ENCODE measurements around the gene GID8.

Gene GID8

GRCh38 chr20:62991196-62991807, 53.4 kb downstream of the GID8 start:
- no peak for DNase-seq

GRCh38 chr20:62991863-62992262, 53.9 kb downstream of the GID8 start:
- DNase-seq: no peak

GRCh38 chr20:62993856-62994494, 56.0 kb downstream of the GID8 start:
- DNase-seq: no peak

- DNase-seq: no peak
Measured at GRCh38 chr20:62994869-62995281, 56.9 kb downstream of the GID8 start.

- DNase-seq: no peak
Measured at GRCh38 chr20:62995481-62995880, 57.5 kb downstream of the GID8 start.

GRCh38 chr20:62995898-62996595, 58.1 kb downstream of the GID8 start:
- no peak for DNase-seq

- DNase-seq: no peak
Measured at GRCh38 chr20:62996596-62996982, 58.6 kb downstream of the GID8 start.

GRCh38 chr20:62997417-62998035, 59.6 kb downstream of the GID8 start:
- no peak for DNase-seq
